CD1c-positive myeloid dendritic cell (primary cell): ENCODE measurements around the gene TAF5L.
"Not testable (repeated sequence)": the region's sequence is repeated elsewhere in the genome, so short reads cannot be mapped to it uniquely, and the experiment has no call there.

ENCODE experiments used
- DNase-seq: peaks from one replicate; pipeline ENCODE4 v3.0.0-alpha.2; 2016; ENCODE audit errors: extremely low spot score

Gene TAF5L

DNA sequence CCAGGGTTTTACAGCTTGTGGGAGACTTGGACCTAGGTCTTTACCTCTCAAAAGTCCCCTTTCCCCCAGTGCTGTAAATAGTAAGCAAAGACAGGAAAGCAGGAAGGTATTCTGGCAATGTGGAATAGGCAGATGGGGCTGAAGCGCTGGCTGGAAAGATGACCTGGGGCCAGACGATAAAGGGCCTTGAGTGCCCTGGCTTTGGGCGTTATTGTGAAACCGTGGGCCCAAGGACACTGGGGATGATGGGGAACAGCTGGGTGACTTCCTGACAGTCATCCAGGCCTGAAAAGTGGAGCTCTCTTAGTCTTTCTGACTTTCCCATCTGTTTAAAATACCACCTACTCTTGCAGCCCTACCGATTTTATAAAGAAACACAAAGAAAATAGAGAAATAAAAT, 16.5 kb upstream of the TAF5L start:
- no peak for DNase-seq

DNA sequence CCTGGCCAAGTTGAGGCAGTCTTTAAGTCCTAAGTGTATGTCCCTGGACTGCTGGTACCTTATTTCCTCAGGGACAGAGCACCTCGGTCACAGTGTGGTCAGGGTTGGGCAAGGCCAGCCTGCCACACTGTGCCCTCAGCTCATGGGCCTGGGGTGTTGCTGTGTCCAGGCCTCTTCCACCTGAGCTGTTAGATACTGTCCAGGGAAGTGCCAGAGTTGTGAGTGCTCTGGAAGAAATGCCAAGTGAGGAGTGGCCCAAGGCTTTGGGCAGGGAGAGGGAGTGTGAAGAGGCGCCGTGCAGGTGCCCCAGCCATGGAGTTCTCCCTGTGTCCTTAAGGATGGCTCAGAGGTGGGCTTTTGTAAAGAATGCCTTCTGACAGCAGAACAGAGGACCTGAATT, 15.4 kb upstream of the TAF5L start:
- no peak for DNase-seq

DNA sequence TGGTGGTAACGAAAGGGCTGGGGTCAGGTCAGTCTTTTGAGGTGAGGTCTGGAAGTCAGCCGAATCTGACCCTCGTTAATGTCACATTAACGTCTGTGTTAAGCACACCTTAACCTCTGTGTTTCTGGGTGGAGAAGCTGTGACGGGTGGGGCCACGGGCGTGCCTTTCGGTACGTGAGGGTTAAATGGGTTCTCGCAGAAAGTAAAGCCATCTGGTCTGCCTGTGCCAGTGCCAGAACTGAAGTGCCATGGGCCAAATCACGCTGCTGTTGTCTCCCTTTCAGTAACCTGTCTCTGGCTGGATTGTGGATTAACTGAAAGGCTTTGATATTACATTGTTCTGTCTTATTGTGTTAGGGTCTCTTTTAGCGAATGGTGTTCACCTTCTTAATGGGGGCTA, 14.5 kb upstream of the TAF5L start:
- DNase-seq, result no peak

GRCh38 chr1:229637746-229638145, 11.8 kb upstream of the TAF5L start:
- no peak for DNase-seq

DNA sequence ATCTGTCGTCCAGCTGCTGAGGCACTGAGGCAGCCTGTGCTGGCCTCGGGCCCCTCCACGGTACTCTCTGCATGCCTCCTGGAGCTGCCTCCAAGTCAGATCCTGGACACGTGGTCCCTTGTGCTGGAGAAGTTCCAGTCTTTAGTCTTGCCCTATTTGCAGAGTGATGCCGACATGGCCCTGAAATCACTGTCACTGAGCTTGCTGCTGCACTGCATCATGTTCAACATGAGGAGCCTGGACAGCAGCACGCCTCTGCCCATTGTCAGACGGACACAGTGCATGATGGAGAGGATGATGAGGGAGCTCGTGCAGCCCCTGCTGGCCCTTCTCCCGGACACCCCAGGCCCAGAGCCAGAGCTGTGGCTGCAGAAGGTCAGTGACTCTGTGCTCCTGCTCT, 10.1 kb upstream of the TAF5L start:
- no peak for DNase-seq

GRCh38 chr1:229631966-229632365, 6.0 kb upstream of the TAF5L start:
- DNase-seq, result no peak

DNA sequence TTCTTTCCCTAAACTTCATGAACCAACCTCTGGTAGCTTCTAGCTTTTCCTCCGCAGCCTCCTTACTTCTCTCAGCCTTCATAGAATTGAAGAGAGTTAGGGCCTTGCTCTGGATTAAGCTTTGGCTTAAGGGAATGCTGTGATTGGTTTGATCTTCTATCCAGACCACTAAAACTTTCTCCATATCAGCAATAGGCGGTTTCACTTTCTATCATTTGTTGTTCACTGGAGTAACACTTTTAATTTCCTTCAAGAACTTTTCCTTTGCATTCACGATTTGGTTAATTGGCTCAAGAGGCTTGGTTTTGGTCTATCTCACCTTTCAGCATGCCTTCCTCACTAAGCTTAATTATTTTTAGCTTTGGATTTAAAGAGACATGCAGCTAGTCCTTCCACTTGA, 5.2 kb upstream of the TAF5L start:
- no peak for DNase-seq

DNA sequence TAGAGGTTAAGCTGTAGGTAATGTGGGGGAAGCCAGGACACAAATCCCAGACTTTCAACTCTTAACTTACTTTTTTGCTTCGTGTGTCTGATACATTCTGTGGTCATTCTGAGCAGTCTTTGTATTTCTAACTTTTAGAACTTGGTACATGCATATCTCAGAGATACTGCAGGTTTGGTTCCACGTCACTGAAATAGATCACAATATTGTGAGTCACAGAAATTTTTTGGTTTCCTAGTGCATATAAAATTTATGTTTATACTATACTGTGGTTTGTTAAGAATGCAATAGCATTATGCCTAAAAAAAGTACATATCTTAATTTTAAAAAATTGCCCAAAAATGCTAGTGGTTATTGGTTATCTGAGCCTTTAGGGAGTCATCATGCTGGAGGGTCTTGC, 3.3 kb upstream of the TAF5L start:
- no peak for DNase-seq

DNA sequence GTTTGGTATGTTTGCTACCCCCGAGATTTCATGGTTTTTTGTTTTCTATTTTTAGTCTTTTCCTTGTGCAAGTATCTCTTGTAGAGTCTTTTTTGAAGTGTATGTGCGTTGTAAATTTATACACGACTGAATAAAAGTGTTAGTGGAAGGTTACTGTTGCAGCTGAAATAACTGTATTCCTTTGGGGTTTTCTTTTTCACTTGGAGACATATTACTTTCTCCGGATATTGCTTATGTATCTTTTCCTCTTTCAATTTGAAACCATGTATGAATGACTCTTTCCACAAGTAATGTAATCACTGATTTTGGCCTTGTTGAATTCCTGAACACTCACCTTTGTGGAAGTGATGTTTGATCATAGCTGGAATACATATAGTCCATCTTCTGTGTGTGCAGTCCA, 1.1 kb upstream of the TAF5L start:
- no peak for DNase-seq

GRCh38 chr1:229625071-229625914, 629 bp downstream of the TAF5L start:
- DNase-seq, result peak; percentile 71

GRCh38 chr1:229624521-229625070, 1.3 kb downstream of the TAF5L start:
- no peak for DNase-seq

- no peak for DNase-seq
Measured at GRCh38 chr1:229623838-229624237, 2.1 kb downstream of the TAF5L start.

DNA sequence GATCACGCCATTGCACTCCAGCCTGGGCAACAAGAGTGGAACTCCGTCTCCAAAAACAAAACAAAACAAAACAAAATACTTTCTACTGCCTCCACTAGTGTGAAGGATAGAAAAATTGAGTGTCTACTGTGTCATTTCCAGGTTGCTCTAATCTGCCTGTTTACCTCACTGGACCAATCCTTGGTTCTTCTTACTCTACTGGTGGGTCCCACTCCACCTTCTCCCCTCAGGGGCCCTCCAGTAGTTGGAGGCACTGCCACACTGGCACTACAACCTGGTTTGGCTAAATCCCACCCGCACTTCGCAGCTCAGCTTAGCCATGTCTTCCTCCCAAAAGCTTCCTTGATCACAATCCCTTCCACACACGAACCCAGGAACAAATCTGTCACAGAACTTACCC, 2.7 kb downstream of the TAF5L start:
- DNase-seq, result no peak

GRCh38 chr1:229622641-229623120, 3.2 kb downstream of the TAF5L start:
- DNase-seq, result not testable (repeated sequence)

GRCh38 chr1:229621663-229622062, 4.3 kb downstream of the TAF5L start:
- DNase-seq, result no peak

GRCh38 chr1:229620876-229621275, 5.0 kb downstream of the TAF5L start:
- no peak for DNase-seq

DNA sequence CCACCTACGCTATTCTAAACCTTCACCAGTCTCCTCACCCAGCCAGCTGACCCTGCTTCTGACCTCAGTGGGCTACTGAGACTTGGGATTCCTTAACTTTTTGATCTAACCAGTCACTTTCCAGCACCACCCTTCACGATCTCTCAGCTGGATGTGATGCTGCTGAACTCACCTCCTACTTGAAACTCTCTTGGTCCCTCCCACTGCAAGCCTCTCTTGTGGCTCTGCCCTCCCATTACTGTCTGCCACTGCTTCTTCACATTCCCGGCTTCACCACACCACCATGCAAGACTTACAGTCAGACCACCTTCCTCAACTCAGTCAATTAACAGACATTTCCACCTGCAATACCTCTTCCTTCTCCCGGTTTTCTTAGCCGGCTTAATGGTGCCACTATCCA, 6.3 kb downstream of the TAF5L start:
- no peak for DNase-seq

DNA sequence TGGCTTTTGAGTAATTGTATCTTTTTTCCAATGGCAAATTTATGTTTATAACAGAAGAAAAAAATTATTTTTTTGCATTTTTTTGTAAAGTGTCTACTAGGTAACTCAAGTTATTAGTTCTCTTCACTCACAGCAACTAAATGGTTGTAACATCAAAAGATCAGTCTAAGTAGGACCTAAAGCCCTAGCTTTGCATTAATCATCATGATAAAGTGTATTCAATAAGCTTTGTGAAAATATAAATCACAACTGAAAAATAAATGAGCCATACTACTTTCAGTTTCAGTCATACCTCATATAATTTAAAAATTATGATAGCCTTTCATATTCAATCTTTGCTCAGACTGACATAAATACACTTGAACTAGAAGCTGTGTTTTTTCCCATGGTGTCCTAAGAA, 6.9 kb downstream of the TAF5L start:
- DNase-seq, result no peak

- no peak for DNase-seq
Measured at GRCh38 chr1:229617351-229618100, 8.4 kb downstream of the TAF5L start.

GRCh38 chr1:229614701-229615100, 11.2 kb downstream of the TAF5L start:
- no peak for DNase-seq

- DNase-seq, result no peak
Measured at GRCh38 chr1:229613938-229614337, 12.0 kb downstream of the TAF5L start.

- DNase-seq, result no peak
Measured at GRCh38 chr1:229608590-229608989, 17.3 kb downstream of the TAF5L start.

DNA sequence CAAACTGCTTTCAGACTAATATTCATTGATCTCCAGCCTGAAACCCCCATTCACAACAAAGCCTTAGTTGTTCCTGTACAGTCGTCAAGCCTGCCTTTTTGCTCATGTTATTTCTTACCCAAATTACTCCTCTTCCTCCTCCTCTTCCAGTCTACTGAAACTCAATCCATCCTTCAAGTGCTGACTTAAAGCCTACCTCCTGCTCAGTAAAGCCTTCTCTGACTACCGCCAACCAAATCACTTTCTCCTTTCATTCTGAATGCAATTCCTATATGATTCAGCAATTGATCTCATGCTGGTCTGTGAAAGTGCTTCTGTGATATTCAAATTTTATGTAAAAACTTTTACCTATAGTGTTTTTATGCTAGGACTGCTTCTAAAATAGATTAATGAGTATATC, 18.6 kb downstream of the TAF5L start:
- DNase-seq, result no peak
